Measurements from ENCODE around the gene FADS2. TPM values are rescaled to one million over a fixed set of nuclear protein-coding genes. Genes with fewer than 3 reads are reported as not detected.

FADS2 gene
- total RNA-seq, 4 donors from 2014 or later: 15.4 to 540 (median 173) TPM

GRCh38 chr11:61811831-61812230 is 16.3 kb upstream of the FADS2 start:
- TF ChIP-seq CTCF (IDR thresholded peaks at IDR 0.05) (no peak), POLR2A (IDR thresholded peaks at IDR 0.05) (no peak)
- DNase-seq (ENCODE audit: low spot score in 2 of 2): no peak
- WGBS, 2 donors: 77 to 88% methylated on average over 5 of the region's 5 CpGs
- no peak overlapping the region for H3K4me3 ChIP-seq (ENCODE audit: low read depth, poor library complexity, severe bottlenecking)
- intact Hi-C loops (cut with DNase I; ENCODE audit: low total_unique reads): no loop called here

GRCh38 chr11:61812736-61813411 is 15.2 kb upstream of the FADS2 start:
- WGBS, 2 donors: 92 to 99% methylated on average over 4 of the region's 4 CpGs
- no peak overlapping the region for H3K4me3 ChIP-seq (ENCODE audit: low read depth, poor library complexity, severe bottlenecking)
- TF ChIP-seq CTCF (IDR thresholded peaks at IDR 0.05): no peak
- TF ChIP-seq POLR2A (IDR thresholded peaks at IDR 0.05): no peak
- no peak for DNase-seq (ENCODE audit: low spot score in 2 of 2)
- intact Hi-C loops (cut with DNase I; ENCODE audit: low total_unique reads): no loop called here

GRCh38 chr11:61814247-61814957 is 13.7 kb upstream of the FADS2 start:
- peak overlapping the region; percentile 42 for H3K4me3 ChIP-seq (ENCODE audit: low read depth, poor library complexity, severe bottlenecking)
- TF ChIP-seq CTCF (IDR thresholded peaks at IDR 0.05): no peak
- intact Hi-C loops (cut with DNase I; ENCODE audit: low total_unique reads): no loop called here
- WGBS, 2 donors: 48 to 61% methylated on average over 16 of the region's 16 CpGs
- peak in 1 of 2 donors; percentile 28 for DNase-seq (ENCODE audit: low spot score in 2 of 2)

GRCh38 chr11:61814958-61815789 is 12.9 kb upstream of the FADS2 start:
- WGBS, 2 donors: 1% methylated on average over 33 to 44 of the region's 66 CpGs
- H3K4me3 ChIP-seq (ENCODE audit: low read depth, poor library complexity, severe bottlenecking): peak overlapping the region; percentile 42
- DNase-seq (ENCODE audit: low spot score in 2 of 2): peak; percentile 90 to 98
- intact Hi-C loops (cut with DNase I; ENCODE audit: low total_unique reads): no loop called here
- TF ChIP-seq POLR2A (IDR thresholded peaks at IDR 0.05) (peak in 1 of 2 donors; percentile 46), CTCF (IDR thresholded peaks at IDR 0.05) (no peak)

GRCh38 chr11:61815790-61816735 is 12.0 kb upstream of the FADS2 start:
- no peak for TF ChIP-seq POLR2A (IDR thresholded peaks at IDR 0.05)
- TF ChIP-seq CTCF (IDR thresholded peaks at IDR 0.05): no peak
- peak; percentile 32 to 92 for DNase-seq (ENCODE audit: low spot score in 2 of 2)
- H3K4me3 ChIP-seq (ENCODE audit: low read depth, poor library complexity, severe bottlenecking): peak overlapping the region; percentile 42
- intact Hi-C loops (cut with DNase I; ENCODE audit: low total_unique reads): no loop called here
- WGBS, 2 donors: 1% methylated on average over 59 to 63 of the region's 69 CpGs
